HepG2 (cell line): ENCODE data around the gene TTLL13. TPM values are rescaled to one million over a fixed set of nuclear protein-coding genes. Genes with fewer than 3 reads are reported as not detected.

ENCODE experiments used
- ATAC-seq: fragments of 200-7000 bp; cut with Tn5 transposase; 3 replicates; pipeline ENCODE4 v1.9.1; 2020; ENCODE audit warnings: mild to moderate bottlenecking, moderate library complexity
- BruUV-seq: library from RNA; stranded (reverse); fragments of 400-500 nt; replicated peaks from 2 replicates; lab custom pipeline; 2021; lab: Mats Ljungman, UMichigan
- CTCF ChIA-PET: fragments of 300-600 bp; formaldehyde crosslinking; extraction: SDS; loops from one replicate; lab custom pipeline; 2021; ENCODE audit warnings: low total read pairs, inconsistent platforms, low intra/inter-chr PET ratio; lab: Yijun Ruan, JAX
- POLR2A ChIA-PET: fragments of 350-600 bp; sonication (Branson Sonifier 250); formaldehyde crosslinking; loops from one replicate; lab custom pipeline; 2020; ENCODE audit warnings: antibody characterized with exemption, inconsistent platforms; lab: Yijun Ruan, JAX
- DNase-seq: peaks from one replicate; pipeline ENCODE4 v3.0.0-alpha.2; 2015; ENCODE audit warnings: low spot score
- FAIRE-seq: peaks from 3 replicates; lab custom pipeline; 2011; peaks lifted over from hg19 to GRCh38; lab: Jason Lieb, UNC
- H2AFZ ChIP-seq: one replicate; pipeline ENCODE4 v1.6.1; 2011; ENCODE audit warnings: low read length, inconsistent platforms
- H3K27ac ChIP-seq: fragments of 300-600 bp; 3 replicates; pipeline ENCODE4 v1.8.0; 2011; ENCODE audit warnings: mixed run types, mild to moderate bottlenecking, mixed read lengths, low read length, inconsistent platforms; ENCODE audit not compliant: insufficient read depth; ENCODE audit errors: extremely low read length
- H3K27me3 ChIP-seq, 2 experiments: fragments of 200-600 bp in 1 of 2; 2 replicates in 1 of 2; 3 replicates in 1 of 2; pipeline versions ENCODE4 v1.6.0 to v1.8.0; 2011; ENCODE audit warnings: low read length in 2 of 2, mild to moderate bottlenecking in 2 of 2, moderate library complexity in 2 of 2, inconsistent platforms in 1 of 2; ENCODE audit not compliant: insufficient read depth in 2 of 2, control insufficient read depth in 1 of 2
- H3K36me3 ChIP-seq, 2 experiments: fragments of 200-600 bp in 1 of 2; replicated peaks in 1 of 2; 2 replicates in 1 of 2; 3 replicates in 1 of 2; pipeline versions ENCODE4 v1.5.1 to v1.8.0; 2011; ENCODE audit warnings: low read length in 2 of 2, inconsistent platforms in 1 of 2; ENCODE audit not compliant: insufficient read depth in 2 of 2, control insufficient read depth in 1 of 2
- H3K4me1 ChIP-seq: 2 replicates; pipeline ENCODE4 v1.5.1; 2012; ENCODE audit warnings: low read length, inconsistent platforms; ENCODE audit not compliant: insufficient read depth
- H3K4me2 ChIP-seq: 2 replicates; pipeline ENCODE4 v1.6.0; 2011; ENCODE audit warnings: low read depth, low read length, inconsistent platforms
- H3K4me3 ChIP-seq, 3 experiments: fragments of 200-600 bp in 1 of 3; sonication (generic), shearing (Covaris generic) in 1 of 3; replicated peaks in 1 of 3; 2 replicates each; pipeline ENCODE4 v1.5.1; 2011 to 2016; ENCODE audit warnings: low read length in 3 of 3, inconsistent platforms in 2 of 3, low read depth in 2 of 3, mild to moderate bottlenecking in 2 of 3, control low read depth in 1 of 3, mixed read lengths in 1 of 3; ENCODE audit not compliant: insufficient read depth in 1 of 3
- H3K79me2 ChIP-seq: one replicate; pipeline ENCODE4 v1.6.1; 2011; ENCODE audit warnings: low read length, inconsistent platforms; ENCODE audit not compliant: insufficient read depth
- H3K9ac ChIP-seq: 2 replicates; pipeline ENCODE4 v1.6.0; 2011; ENCODE audit warnings: mild to moderate bottlenecking, low read depth, low read length, inconsistent platforms; ENCODE audit not compliant: insufficient read depth
- H3K9me3 ChIP-seq: 2 replicates; pipeline ENCODE4 v1.5.1; 2012; ENCODE audit warnings: mild to moderate bottlenecking, low read length
- H4K20me1 ChIP-seq: 2 replicates; pipeline ENCODE4 v1.6.0; 2011; ENCODE audit warnings: inconsistent platforms, mild to moderate bottlenecking, low read length, moderate library complexity; ENCODE audit not compliant: insufficient read depth
- DPF2 ChIP-seq: sonication (generic); formaldehyde crosslinking; IDR thresholded peaks from 2 replicates; pipeline ENCODE4 v1.4.0; 2020; ENCODE audit warnings: mild to moderate bottlenecking, low read depth, missing genetic modification reagents, borderline replicate concordance
- HHEX ChIP-seq: IDR thresholded peaks from 2 replicates; pipeline ENCODE4 v1.6.1; 2016; ENCODE audit warnings: control low read depth
- HOXA3 ChIP-seq: sonication (generic); formaldehyde crosslinking; IDR thresholded peaks from 2 replicates; pipeline ENCODE4 v1.5.0; 2020; ENCODE audit warnings: missing genetic modification reagents
- MEIS2 ChIP-seq: sonication (generic); formaldehyde crosslinking; IDR thresholded peaks from 2 replicates; pipeline ENCODE4 v1.9.0; 2021; ENCODE audit warnings: mild to moderate bottlenecking, missing genetic modification reagents
- MIXL1 ChIP-seq: IDR thresholded peaks from 2 replicates; pipeline ENCODE4 v1.6.1; 2016
- PRMT3 ChIP-seq: sonication (generic); formaldehyde crosslinking; IDR thresholded peaks from 2 replicates; pipeline ENCODE4 v1.8.1; 2022; ENCODE audit warnings: low read depth, mild to moderate bottlenecking, moderate library complexity, missing genetic modification reagents, borderline replicate concordance
- RBM22 ChIP-seq: fragments of 200-400 bp; formaldehyde crosslinking; optimal IDR thresholded peaks from 2 replicates; pipeline ENCODE3; 2017; ENCODE audit warnings: mild to moderate bottlenecking, low read length, moderate library complexity
- RCOR2 ChIP-seq: IDR thresholded peaks from 2 replicates; pipeline ENCODE4 v1.6.1; 2016; ENCODE audit warnings: missing biosample characterization, missing genetic modification reagents
- RNF219 ChIP-seq: sonication (generic); formaldehyde crosslinking; IDR thresholded peaks from 2 replicates; pipeline ENCODE4 v1.5.0; 2020; ENCODE audit warnings: mild to moderate bottlenecking, missing genetic modification reagents
- TEF ChIP-seq: sonication (generic); formaldehyde crosslinking; IDR thresholded peaks from 2 replicates; pipeline ENCODE4 v1.5.0; 2020; ENCODE audit warnings: missing genetic modification reagents
- ZBTB39 ChIP-seq: sonication (generic); formaldehyde crosslinking; IDR thresholded peaks from 2 replicates; pipeline ENCODE4 v1.5.0; 2020; ENCODE audit warnings: missing genetic modification reagents
- ZBTB44 ChIP-seq: sonication (generic); formaldehyde crosslinking; IDR thresholded peaks from 2 replicates; pipeline ENCODE4 v1.4.0; 2020; ENCODE audit warnings: missing genetic modification reagents
- ZMYM4 ChIP-seq: sonication (generic); formaldehyde crosslinking; IDR thresholded peaks from 2 replicates; pipeline ENCODE4 v1.8.1; 2023; ENCODE audit warnings: mild to moderate bottlenecking, missing genetic modification reagents
- ZNF446 ChIP-seq: sonication (generic); formaldehyde crosslinking; IDR thresholded peaks from 2 replicates; pipeline ENCODE4 v1.5.0; 2020; ENCODE audit warnings: mild to moderate bottlenecking, missing genetic modification reagents
- ZNF737 ChIP-seq: sonication (generic); formaldehyde crosslinking; IDR thresholded peaks from 2 replicates; pipeline ENCODE4 v1.5.0; 2020; ENCODE audit warnings: missing genetic modification reagents, mild to moderate bottlenecking, borderline replicate concordance
- ZNF784 ChIP-seq: sonication (generic); formaldehyde crosslinking; IDR thresholded peaks from 2 replicates; pipeline ENCODE4 v1.5.1; 2020; ENCODE audit warnings: missing genetic modification reagents, mild to moderate bottlenecking, borderline replicate concordance
- WGBS: methylation state at CpG from one replicate; pipeline ENCODE4 v1.1.6; 2017; ENCODE audit warnings: low lambda C conversion rate; 5-methylcytosine and 5-hydroxymethylcytosine counted together
- in situ Hi-C: cut with HindIII; loops from 2 replicates; pipeline ENCODE4 v1.10.0; 2017; ENCODE audit warnings: low pct_unique_long_range_greater_than_20kb; ENCODE audit not compliant: extremely low pct_ligation_motif_present
- intact Hi-C: fragments of 100-400 bp; cut with micrococcal nuclease; formaldehyde crosslinking; loops from one replicate; pipeline ENCODE4 v1.10.0; 2022; ENCODE audit not compliant: unreplicated experiment
- polyA plus RNA-seq, 8 experiments: library from polyadenylated mRNA; depleted of rRNA in 3 of 8; stranded (reverse) in 7 of 8; unstranded in 1 of 8; fragments of >200 nt; fragmentation: Illumina TruSeq in 4 of 8; extraction: Trizol in 4 of 8; gene quantifications; 2 replicates each; pipeline versions ENCODE4 v1.2.1 to v1.2.3, GENCODE V29; 2011 to 2016; ENCODE audit warnings: low read depth in 4 of 8, missing spikeins in 1 of 8, mixed read lengths in 1 of 8; ENCODE audit not compliant: insufficient read depth in 1 of 8
- total RNA-seq, 5 experiments: library from RNA; depleted of rRNA; stranded (reverse); fragments of >200 nt; fragmentation: Illumina TruSeq; extraction: Trizol; gene quantifications; 2 replicates each; pipeline ENCODE4 v1.2.3, GENCODE V29; 2016; ENCODE audit warnings: low read depth in 1 of 5

Gene TTLL13
- total and polyA plus RNA-seq, 2 of the 13 experiments (the other 11 are each of a cell fraction or from before 2014, with no cell fraction given), result 0.07 to 0.29 TPM

GRCh38 chr15:90225047-90225446 lies 24.3 kb upstream of the TTLL13 start (continued):
- TF ChIP-seq HOXA3 (no peak), ZNF737 (CRISPR knock-in tag) (no peak), DPF2 (CRISPR knock-in tag) (no peak), ZBTB39 (no peak), MEIS2 (CRISPR knock-in tag) (no peak), RCOR2 (no peak)

- in situ Hi-C loops (no loop called here), intact Hi-C loops (no loop called here)
- 98% methylated on average over 16 of the region's 18 CpGs for WGBS
- H3K27me3 ChIP-seq, result no peaks in the 10 kb centered on the region
- no peaks in the 10 kb centered on the region for H3K9me3 ChIP-seq
- ATAC-seq (no peak), FAIRE-seq (no peak), DNase-seq (no peak)
- ChIA-PET POLR2A (no interaction called here), CTCF (no interaction called here)
- H3K4me2 ChIP-seq, result no peak overlapping the region
- no peak overlapping the region for H3K9ac ChIP-seq
- no peaks in the 10 kb centered on the region for H3K4me1 ChIP-seq
- H3K27ac ChIP-seq, result no peak overlapping the region
- H3K4me3 ChIP-seq, result no peak overlapping the region
- no peaks in the 10 kb centered on the region for H4K20me1 ChIP-seq
- BruUV-seq, result no TSS peak
- no peak overlapping the region for H2AFZ ChIP-seq
- H3K79me2 ChIP-seq, result no peaks in the 10 kb centered on the region
- peaks cover 18 to 56% of the 10 kb centered on the region in 2 experiments for H3K36me3 ChIP-seq
- TF ChIP-seq ZMYM4 (CRISPR knock-in tag) (no peak), PRMT3 (CRISPR knock-in tag) (no peak), ZNF446 (CRISPR knock-in tag) (no peak), TEF (CRISPR knock-in tag) (no peak), ZBTB44 (CRISPR knock-in tag) (no peak), ZNF784 (CRISPR knock-in tag) (no peak), RNF219 (CRISPR knock-in tag) (no peak), HHEX (no peak), MIXL1 (no peak), RBM22 (no peak)
These were observed 23.7 kb upstream of the TTLL13 start for GRCh38 chr15:90225504-90226234.
